Activated naive CD8-positive, alpha-beta T cell treated with anti-CD3 and anti-CD28 coated beads for 36 hours (primary cell): Measurements from ENCODE around the gene GMDS. TPM values are rescaled to one million over a fixed set of nuclear protein-coding genes. Genes with fewer than 3 reads are reported as not detected.
"Not testable (repeated sequence)": the region's sequence is repeated elsewhere in the genome, so short reads cannot be mapped to it uniquely, and the experiment has no call there.

Source experiments
- DNase-seq: peaks from one replicate; pipeline ENCODE4 v3.0.0; 2021
- H3K27ac Mint-ChIP-seq: one replicate; pipeline ENCODE4 v1.8.0; 2022; ENCODE audit warnings: mild to moderate bottlenecking, moderate library complexity, mixed read lengths
- H3K27me3 Mint-ChIP-seq: one replicate; pipeline ENCODE4 v1.8.0; 2022; ENCODE audit warnings: mild to moderate bottlenecking, mixed read lengths
- H3K36me3 Mint-ChIP-seq: one replicate; pipeline ENCODE4 v1.8.0; 2021; ENCODE audit warnings: mild to moderate bottlenecking, mixed read lengths
- H3K4me1 Mint-ChIP-seq: one replicate; pipeline ENCODE4 v1.8.0; 2021; ENCODE audit warnings: mixed read lengths
- H3K4me3 Mint-ChIP-seq: one replicate; pipeline ENCODE4 v1.8.0; 2022; ENCODE audit warnings: mild to moderate bottlenecking, moderate library complexity, mixed read lengths
- H3K9me3 Mint-ChIP-seq: one replicate; pipeline ENCODE4 v1.8.0; 2022; ENCODE audit warnings: mixed read lengths
- total RNA-seq, 2 experiments: library from RNA; stranded (reverse); gene quantifications; one replicate each; pipeline ENCODE4 v1.2.3, GENCODE V29; 2021

The GMDS gene
- total RNA-seq, 2 experiments from 2014 or later = 34.7 to 38.5 TPM

DNA sequence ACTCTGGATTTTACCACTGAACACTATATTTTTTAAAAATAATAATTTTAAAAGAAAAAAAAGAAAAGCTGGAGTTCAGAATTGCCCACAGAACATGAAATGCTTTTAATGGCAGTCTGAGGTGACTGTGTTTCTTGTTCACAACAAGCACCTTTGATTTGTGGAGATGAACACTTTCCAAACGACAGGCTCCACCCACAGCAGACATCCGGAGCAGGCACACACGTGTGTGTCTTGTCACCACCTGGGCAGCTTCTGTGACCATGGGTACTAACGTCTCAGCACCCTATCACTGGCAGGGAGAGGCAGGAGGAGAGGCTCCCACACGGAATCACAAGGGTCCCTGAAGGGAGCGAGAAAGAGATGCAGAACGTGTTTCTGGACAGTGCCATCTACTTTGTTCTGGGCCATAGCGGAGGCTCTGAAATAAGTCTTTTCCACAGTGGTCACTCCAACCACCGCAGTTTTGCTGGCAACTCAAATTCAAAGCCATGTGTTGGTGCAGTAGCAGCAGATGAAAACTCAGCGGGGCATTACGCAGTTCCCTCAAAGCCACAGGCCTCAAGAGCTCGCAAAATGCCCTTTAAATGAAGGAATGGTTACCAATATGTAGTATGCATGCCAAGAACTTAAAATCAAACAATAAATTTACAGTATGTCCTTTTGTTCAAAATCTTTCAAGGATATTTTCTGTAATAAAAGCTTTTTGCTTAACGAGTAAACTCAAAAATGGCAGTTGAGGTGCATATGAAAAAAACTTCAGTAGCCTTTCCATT lies 393.5 kb downstream of the GMDS start:
- H3K4me1 Mint-ChIP-seq = peaks cover 3% of the 10 kb centered on the region
- no peak for DNase-seq
- no peak overlapping the region for H3K27ac Mint-ChIP-seq
- no peak overlapping the region for H3K4me3 Mint-ChIP-seq
- H3K27me3 Mint-ChIP-seq = no peaks in the 10 kb centered on the region
- no peaks in the 10 kb centered on the region for H3K36me3 Mint-ChIP-seq
- no peaks in the 10 kb centered on the region for H3K9me3 Mint-ChIP-seq

DNA sequence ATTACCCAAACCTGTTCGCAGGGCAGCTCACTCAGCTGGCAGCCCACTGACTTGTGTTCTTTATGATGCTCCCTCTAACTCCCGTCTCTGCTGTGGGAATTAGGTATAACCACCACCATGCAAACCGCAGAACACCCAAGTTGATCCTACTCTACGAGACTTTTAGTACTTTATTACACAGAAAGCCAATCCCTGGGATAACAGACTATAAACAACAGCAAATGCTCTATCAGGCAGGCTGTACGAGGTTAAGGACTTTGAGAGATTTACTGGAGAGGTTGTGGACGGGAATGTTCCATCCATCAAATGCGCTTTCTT lies 394.6 kb downstream of the GMDS start:
- Mint-ChIP-seq H3K4me1 (no peaks in the 10 kb centered on the region), H3K9me3 (no peaks in the 10 kb centered on the region), H3K27me3 (no peaks in the 10 kb centered on the region), H3K36me3 (peaks cover 8% of the 10 kb centered on the region), H3K4me3 (no peak overlapping the region), H3K27ac (no peak overlapping the region)
- DNase-seq = no peak

DNA sequence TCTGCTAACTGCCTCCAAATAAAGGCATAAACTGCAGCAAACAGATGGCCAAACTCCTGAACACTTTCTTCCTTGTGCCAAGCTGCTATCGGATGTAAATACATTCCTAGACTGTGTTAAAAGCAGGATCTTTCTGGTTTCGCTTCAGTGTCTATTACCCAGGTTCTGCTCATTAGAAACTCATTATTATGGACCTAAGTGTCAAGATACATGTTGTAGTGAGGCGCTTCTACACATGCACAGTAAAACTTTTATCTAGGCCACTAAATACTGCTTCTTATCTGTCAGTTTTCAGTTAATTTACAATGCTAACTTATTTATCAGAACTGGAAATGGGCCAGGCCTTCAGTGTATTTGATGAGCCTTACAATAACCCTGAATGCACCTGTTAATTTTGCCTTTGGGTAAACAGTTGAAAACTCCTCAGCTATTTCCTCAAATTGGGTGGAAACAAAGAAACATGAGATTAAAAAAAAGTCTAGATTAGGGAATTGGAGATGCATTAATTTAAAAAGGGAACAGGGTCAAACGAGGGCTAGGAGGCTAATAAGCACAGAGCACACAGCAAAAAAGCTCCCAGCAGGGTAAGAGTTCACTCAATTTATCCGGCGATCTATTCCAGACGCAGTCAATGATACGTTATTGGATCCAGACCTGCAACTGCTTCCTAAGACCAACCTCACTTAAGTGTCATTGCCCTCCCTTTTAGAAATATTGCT lies 395.1 kb downstream of the GMDS start:
- no peak overlapping the region for H3K27ac Mint-ChIP-seq
- no peaks in the 10 kb centered on the region for H3K27me3 Mint-ChIP-seq
- H3K4me1 Mint-ChIP-seq = no peaks in the 10 kb centered on the region
- H3K9me3 Mint-ChIP-seq = no peaks in the 10 kb centered on the region
- H3K36me3 Mint-ChIP-seq = peaks cover 12% of the 10 kb centered on the region
- no peak for DNase-seq
- H3K4me3 Mint-ChIP-seq = no peak overlapping the region

DNA sequence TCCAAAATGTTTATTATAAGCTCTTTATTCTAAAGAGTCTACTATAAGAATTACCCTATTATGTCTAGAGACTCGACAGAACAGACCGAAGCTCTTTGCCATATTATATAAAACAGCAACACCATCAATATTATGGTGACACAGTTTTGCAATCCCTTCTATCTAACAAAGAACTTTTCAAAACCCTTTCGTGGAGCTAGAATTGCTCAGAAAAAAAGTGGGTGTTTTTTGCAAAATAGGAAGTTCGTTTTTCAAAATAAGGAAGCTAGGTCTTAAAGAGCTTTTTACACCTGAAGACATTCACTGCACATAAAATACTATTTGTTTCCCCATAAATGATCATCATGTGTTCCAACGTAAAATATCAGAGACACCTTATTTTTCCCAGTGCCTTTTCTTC lies 395.7 kb downstream of the GMDS start:
- H3K4me3 Mint-ChIP-seq = no peak overlapping the region
- H3K27ac Mint-ChIP-seq = no peak overlapping the region
- DNase-seq = no peak
- no peaks in the 10 kb centered on the region for H3K4me1 Mint-ChIP-seq
- no peaks in the 10 kb centered on the region for H3K27me3 Mint-ChIP-seq
- no peaks in the 10 kb centered on the region for H3K9me3 Mint-ChIP-seq
- peaks cover 12% of the 10 kb centered on the region for H3K36me3 Mint-ChIP-seq

DNA sequence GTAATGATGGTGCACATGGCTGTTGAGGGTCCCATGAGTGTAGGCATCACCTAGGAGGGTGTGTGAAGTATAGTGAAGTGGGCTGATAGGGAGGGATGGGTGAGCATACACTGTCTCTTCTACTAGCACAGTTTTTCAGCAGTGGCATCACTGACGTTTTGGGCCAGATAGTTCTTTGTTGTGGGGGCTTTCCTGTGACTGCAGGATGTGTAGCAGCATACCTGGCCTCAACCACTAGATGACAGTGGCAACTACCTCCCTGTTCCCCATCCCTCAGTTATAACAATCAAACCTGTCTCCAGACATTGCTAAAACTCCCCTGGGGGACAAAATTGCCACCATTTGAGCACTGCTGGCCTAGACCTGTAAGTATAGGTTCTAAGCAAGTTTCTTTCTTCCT lies 396.7 kb downstream of the GMDS start:
- Mint-ChIP-seq H3K4me3 (no peak overlapping the region), H3K4me1 (no peaks in the 10 kb centered on the region), H3K9me3 (no peaks in the 10 kb centered on the region)

DNA sequence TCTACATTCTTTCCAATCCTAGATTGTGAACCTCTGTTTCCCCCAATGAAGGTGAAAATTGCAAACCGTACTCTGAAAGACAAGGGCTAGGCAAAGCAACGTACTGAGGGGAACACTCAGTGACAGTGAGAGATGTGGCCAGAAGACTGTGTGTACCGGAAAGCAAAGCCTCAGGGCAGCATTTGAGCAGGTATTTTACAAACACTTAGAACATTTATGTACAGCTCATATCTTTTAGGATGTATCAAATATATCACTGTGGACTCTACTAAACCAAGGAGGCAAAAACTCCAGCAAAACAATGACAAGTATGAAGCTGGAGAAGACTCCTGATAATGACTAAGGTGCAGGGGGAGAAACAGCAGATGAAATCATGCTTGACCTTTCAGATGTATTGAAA lies 398.8 kb downstream of the GMDS start:
- DNase-seq = no peak
- Mint-ChIP-seq H3K9me3 (no peaks in the 10 kb centered on the region), H3K27me3 (no peaks in the 10 kb centered on the region), H3K36me3 (peaks cover 12% of the 10 kb centered on the region), H3K4me1 (no peaks in the 10 kb centered on the region), H3K4me3 (no peak overlapping the region), H3K27ac (no peak overlapping the region)

More for the DNA sequence above, 396.7 kb downstream of the GMDS start:
- DNase-seq = no peak
- Mint-ChIP-seq H3K27ac (no peak overlapping the region), H3K36me3 (peaks cover 12% of the 10 kb centered on the region), H3K27me3 (no peaks in the 10 kb centered on the region)

DNA sequence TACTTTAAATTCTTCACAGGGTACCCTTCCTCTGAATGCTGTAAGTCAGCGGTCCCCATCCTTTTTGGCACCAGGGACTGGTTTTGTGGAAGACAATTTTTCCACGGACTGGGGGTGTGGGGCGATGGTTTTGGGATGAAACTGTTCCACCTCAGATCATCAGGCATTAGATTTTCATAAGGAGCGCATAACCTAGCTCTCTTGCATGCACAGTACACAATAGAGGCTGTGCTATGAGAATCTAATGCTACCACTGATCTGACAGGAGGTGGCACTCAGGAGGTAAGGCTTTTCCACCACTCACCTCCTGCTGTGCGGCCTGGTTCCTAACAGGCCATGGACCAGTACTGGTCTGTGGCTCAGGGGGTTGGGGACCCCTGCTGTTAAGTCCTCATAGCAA lies 399.9 kb downstream of the GMDS start:
- not testable (repeated sequence) for H3K4me3 Mint-ChIP-seq, DNase-seq, H3K27ac Mint-ChIP-seq, H3K9me3 Mint-ChIP-seq, H3K27me3 Mint-ChIP-seq, H3K4me1 Mint-ChIP-seq
- peaks cover 12% of the 10 kb centered on the region for H3K36me3 Mint-ChIP-seq

DNA sequence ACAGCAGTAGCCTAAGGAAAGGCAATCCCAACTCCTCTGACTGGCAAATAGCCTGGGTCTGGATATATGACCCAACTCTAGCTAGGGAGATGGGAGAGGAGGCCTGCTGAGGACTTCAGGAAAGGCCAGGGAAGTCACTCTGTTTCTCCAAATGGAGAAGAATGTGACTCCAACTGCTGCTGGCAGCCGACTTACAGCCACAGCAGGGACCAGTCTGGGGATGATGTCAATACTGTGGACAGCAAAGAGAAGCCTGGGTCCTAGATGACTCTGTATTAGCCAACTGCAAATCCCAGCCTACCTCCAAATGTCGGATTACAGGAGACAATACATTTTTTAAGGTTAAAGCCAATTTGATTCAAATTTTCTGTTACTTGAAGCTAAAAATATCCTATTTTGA lies 403.1 kb downstream of the GMDS start:
- Mint-ChIP-seq H3K36me3 (peaks cover 12% of the 10 kb centered on the region), H3K4me1 (no peaks in the 10 kb centered on the region), H3K4me3 (no peak overlapping the region), H3K9me3 (no peaks in the 10 kb centered on the region), H3K27me3 (no peaks in the 10 kb centered on the region), H3K27ac (no peak overlapping the region)
- no peak for DNase-seq

DNA sequence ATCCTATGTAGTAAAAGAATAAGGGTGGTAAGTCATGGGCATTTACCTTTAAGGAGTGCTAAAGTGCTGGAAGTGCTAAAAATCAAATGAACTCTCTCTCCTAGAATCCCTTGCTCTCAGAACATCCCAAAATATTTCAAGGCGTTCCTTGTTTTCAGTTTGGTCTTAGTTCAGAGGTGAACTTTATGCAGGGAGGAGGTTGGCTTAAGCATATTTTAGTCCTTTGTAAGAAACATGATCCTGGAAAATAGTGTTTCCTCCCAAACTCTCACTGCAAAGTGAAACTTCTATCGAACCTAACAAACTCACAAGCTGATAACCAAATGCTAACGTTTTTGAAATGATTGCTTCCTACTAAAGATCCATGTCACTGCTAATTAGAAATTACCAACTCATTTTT lies 404.3 kb downstream of the GMDS start:
- H3K9me3 Mint-ChIP-seq = no peaks in the 10 kb centered on the region
- no peak overlapping the region for H3K27ac Mint-ChIP-seq
- H3K4me1 Mint-ChIP-seq = no peaks in the 10 kb centered on the region
- no peak for DNase-seq
- H3K36me3 Mint-ChIP-seq = peaks cover 8% of the 10 kb centered on the region
- no peaks in the 10 kb centered on the region for H3K27me3 Mint-ChIP-seq
- H3K4me3 Mint-ChIP-seq = no peak overlapping the region

DNA sequence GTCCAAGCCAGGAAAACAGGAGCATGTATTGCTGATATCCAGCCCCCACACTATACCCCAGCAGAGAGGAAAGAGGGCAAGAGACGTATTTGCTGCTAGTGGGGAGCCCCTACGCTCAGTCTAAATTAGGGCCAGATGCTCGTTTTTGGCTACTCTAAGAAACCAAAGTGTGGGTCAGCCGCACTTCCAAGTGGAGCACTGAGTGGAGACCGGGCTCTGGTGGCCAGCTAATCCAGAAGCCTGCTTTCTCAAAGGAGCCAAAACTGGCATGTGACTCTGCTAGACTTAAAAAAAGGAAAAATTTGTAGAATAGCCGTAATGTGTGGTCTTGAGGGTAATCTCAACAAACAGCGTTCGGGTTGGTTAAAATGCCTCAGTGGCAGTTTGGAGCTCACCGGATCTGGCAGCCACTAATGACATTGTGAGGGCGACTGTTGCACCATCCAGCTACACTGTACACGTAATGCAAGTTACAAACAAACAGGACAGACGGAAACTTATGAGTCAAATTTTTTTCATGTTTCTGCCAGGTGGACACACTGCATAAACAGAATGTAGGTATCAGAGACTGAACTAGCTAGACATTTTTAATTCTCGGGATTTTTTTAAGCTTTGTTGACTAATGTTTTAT lies 404.8 kb downstream of the GMDS start:
- H3K9me3 Mint-ChIP-seq = no peaks in the 10 kb centered on the region
- no peak overlapping the region for H3K27ac Mint-ChIP-seq
- H3K4me3 Mint-ChIP-seq = no peak overlapping the region
- no peaks in the 10 kb centered on the region for H3K27me3 Mint-ChIP-seq
- DNase-seq = no peak
- H3K36me3 Mint-ChIP-seq = peaks cover 2% of the 10 kb centered on the region
- H3K4me1 Mint-ChIP-seq = no peaks in the 10 kb centered on the region

DNA sequence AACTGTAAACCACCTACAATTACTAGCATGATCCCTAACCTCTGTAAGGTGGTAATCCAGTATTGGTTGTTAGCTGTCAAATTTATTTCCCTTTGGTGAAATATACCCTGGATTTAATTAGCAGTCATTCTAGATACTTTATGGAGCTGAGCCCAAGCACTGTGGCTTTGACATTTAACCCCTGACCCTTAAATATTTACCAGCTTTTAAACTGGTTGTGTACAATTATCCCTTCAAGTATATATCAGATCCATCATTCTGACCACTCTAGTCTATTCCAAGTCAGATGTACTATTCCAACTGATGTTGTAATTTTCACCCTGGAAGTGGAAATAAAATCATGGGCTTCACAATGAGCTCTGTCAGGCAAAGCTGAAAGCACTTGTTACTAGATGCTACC lies 406.0 kb downstream of the GMDS start:
- Mint-ChIP-seq H3K4me3 (no peak overlapping the region), H3K9me3 (no peaks in the 10 kb centered on the region), H3K27me3 (no peaks in the 10 kb centered on the region), H3K36me3 (no peaks in the 10 kb centered on the region), H3K4me1 (no peaks in the 10 kb centered on the region), H3K27ac (no peak overlapping the region)
- no peak for DNase-seq

DNA sequence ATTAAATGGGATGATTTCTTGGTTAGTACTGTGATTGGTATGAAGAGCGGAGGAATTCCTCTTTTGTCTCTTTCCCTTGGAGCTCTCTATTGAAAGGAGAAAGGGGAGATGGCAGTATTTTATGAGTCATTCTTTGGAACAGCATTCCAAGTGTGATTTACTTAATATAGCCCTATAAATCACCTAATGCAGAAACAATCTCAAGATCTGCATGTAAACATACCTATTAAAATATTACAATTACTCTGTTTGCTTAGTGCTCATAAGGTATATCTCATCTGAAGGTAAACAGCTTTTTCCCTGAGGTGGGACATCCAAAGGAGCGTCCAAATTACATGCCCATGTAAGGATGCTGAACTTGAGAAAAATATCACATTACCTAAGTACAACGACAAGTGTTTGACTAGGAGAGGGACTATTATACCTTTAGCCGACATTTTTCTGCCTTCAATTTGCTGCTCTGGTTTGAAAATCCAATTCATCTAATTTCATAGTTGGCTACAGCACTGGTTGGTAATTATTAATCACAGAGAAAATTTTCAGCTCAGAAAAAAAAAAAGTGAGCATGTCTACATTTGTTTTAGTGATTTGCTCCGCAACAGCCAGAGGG lies 406.7 kb downstream of the GMDS start:
- Mint-ChIP-seq H3K9me3 (no peaks in the 10 kb centered on the region), H3K4me3 (no peak overlapping the region)
- no peak for DNase-seq

DNA sequence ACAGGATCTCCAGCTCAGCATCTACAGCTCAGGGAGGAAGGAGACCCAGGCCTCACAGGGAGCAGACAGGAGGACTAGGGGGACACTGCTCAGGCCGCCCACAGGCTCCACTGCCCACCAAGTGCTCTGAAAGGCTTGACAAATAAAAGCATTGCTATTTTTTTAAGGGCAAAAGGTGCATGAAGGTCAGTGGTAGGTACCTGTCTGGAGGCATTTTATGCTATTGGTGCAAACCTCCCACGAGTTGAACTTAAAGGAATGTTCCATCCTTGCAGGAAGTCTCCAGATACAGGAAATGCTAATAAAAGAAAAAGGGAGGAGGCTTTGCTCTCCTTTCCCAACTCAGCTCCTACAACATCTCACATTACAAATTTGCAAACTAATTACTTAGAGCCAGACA lies 407.6 kb downstream of the GMDS start:
- DNase-seq = no peak
- peaks cover under 1% of the 10 kb centered on the region for H3K36me3 Mint-ChIP-seq
- no peak overlapping the region for H3K4me3 Mint-ChIP-seq
- no peak overlapping the region for H3K27ac Mint-ChIP-seq
- no peaks in the 10 kb centered on the region for H3K4me1 Mint-ChIP-seq
- H3K9me3 Mint-ChIP-seq = no peaks in the 10 kb centered on the region
- H3K27me3 Mint-ChIP-seq = no peaks in the 10 kb centered on the region

More for the DNA sequence above, 406.7 kb downstream of the GMDS start:
- Mint-ChIP-seq H3K36me3 (no peaks in the 10 kb centered on the region), H3K27me3 (no peaks in the 10 kb centered on the region), H3K27ac (no peak overlapping the region), H3K4me1 (no peaks in the 10 kb centered on the region)

DNA sequence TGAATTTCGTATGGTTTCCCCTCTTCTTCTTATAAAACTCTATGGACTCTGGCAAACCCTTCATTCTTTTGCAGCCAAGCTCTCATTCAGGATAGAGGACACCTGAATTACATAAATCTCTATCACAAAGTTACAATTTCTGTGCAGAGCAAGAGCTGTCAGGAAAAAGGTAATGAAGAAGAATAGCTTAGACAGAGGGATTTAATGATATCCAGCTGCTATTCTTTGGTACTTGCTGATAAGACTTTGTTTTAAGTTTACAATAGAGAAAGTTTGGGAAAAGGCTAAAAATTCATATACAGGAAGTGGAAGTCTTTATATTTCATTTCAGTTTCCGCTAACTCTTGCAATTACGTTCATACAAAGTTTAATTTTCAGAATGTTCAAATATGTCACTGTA lies 408.7 kb downstream of the GMDS start:
- no peaks in the 10 kb centered on the region for H3K4me1 Mint-ChIP-seq
- H3K27me3 Mint-ChIP-seq = no peaks in the 10 kb centered on the region
- H3K27ac Mint-ChIP-seq = no peak overlapping the region
- H3K9me3 Mint-ChIP-seq = no peaks in the 10 kb centered on the region
- DNase-seq = no peak
- H3K36me3 Mint-ChIP-seq = peaks cover 3% of the 10 kb centered on the region
- H3K4me3 Mint-ChIP-seq = no peak overlapping the region

DNA sequence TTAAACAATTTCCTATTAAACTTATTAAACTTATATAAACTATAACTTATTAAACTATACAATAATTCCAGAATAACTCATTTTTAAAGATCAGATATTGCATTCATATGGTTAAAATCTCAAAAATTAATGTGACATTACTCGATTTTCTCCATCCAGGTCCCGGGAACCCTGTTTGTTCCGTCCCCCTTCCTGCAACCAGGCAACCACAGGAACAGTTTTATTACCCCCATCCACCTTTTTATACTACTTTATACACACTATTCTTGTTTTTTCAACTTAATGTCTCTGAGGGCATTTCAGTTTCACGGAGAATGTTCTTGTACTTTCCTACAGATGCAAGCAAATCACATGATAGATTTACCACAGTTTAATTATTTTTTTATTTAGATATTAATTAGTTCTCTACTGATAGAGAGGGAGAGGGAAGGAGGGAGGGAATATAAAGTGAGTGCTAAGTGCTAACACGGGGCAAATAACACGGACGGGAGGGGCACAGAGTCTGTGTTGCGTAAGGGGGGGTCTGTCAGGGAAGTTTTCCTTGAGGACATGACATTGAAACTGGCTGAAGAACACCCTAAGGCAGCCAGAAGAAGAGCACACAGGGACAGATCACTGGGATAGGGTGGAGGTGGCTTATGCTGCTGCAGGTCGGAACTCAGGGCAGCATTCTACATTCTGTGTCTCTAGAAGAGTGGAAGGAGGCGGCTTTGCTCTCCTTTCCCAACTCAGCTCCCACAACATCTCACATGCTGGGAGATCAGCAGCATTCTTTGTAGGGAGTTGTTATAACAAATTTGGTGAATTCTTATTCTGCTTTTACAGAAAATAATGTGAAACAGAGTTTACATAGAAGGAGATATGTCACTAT lies 410.5 kb downstream of the GMDS start:
- Mint-ChIP-seq H3K36me3 (peaks cover 13% of the 10 kb centered on the region), H3K27ac (no peak overlapping the region), H3K9me3 (no peaks in the 10 kb centered on the region), H3K4me3 (no peak overlapping the region), H3K4me1 (no peaks in the 10 kb centered on the region), H3K27me3 (no peaks in the 10 kb centered on the region)
- DNase-seq = no peak
